ENCODE results near the gene RAB1A.
A peak's percentile ranks its signal among the peaks of the same experiment; 100 is the strongest.

Gene RAB1A

DNA sequence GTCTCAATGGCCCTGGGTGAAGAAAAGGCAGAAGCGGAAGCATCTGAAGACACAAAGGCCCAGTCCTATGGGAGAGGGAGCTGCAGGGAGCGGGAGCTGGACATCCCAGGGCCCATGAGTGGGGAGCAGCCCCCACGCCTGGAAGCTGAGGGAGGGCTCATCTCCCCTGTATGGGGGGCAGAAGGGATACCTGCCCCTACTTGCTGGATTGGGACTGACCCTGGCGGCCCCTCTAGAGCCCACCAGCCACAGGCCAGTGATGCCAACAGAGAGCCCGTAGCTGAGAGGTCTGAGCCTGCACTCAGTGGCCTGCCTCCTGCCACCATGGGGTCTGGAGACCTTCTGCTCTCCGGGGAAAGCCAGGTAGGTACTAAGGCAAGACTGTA, 60.5 kb downstream of the RAB1A start:
- Histone ChIP-seq H3K18ac (ENCODE audit: low read length) (no peak overlapping the region), H3K36me3 (ENCODE audit: control insufficient read depth, insufficient read depth, low read length) (peaks cover 3% of the 10 kb centered on the region), H3K4me1 (ENCODE audit: control insufficient read depth, low read depth, low read length) (no peaks in the 10 kb centered on the region), H2BK15ac (replicated peaks; ENCODE audit: low read depth) (no peak overlapping the region), H4K5ac (ENCODE audit: low read length) (no peak overlapping the region), H3K79me2 (ENCODE audit: control insufficient read depth, insufficient read depth, low read length) (peaks cover 5% of the 10 kb centered on the region), H2AK5ac (ENCODE audit: low read length) (no peak overlapping the region), H3K56ac (ENCODE audit: low read length) (no peak overlapping the region), H3K23ac (ENCODE audit: low read length) (no peak overlapping the region), H2BK120ac (ENCODE audit: low read depth, low read length) (no peak overlapping the region), H3K4me2 (ENCODE audit: low read length) (no peak overlapping the region), H2BK5ac (ENCODE audit: low read length) (no peak overlapping the region), H3K4ac (ENCODE audit: low read depth, low read length) (no peak overlapping the region), H3K79me1 (ENCODE audit: low read length) (peaks cover 6% of the 10 kb centered on the region), H3K4me3 (ENCODE audit: low read length) (no peak overlapping the region), H3K27me3 (ENCODE audit: insufficient read depth, low read length, poor library complexity) (no peaks in the 10 kb centered on the region), H4K8ac (ENCODE audit: low read depth, low read length) (no peak overlapping the region), H3K27ac (ENCODE audit: low read depth, low read length) (no peak overlapping the region), H3K9ac (ENCODE audit: low read length) (no peak overlapping the region)
- no CpG with 5 or more reads among the region's 6 CpGs for WGBS (ENCODE audit: extremely low coverage, insufficient coverage, low lambda C conversion rate)
- DNase-seq = no peak

DNA sequence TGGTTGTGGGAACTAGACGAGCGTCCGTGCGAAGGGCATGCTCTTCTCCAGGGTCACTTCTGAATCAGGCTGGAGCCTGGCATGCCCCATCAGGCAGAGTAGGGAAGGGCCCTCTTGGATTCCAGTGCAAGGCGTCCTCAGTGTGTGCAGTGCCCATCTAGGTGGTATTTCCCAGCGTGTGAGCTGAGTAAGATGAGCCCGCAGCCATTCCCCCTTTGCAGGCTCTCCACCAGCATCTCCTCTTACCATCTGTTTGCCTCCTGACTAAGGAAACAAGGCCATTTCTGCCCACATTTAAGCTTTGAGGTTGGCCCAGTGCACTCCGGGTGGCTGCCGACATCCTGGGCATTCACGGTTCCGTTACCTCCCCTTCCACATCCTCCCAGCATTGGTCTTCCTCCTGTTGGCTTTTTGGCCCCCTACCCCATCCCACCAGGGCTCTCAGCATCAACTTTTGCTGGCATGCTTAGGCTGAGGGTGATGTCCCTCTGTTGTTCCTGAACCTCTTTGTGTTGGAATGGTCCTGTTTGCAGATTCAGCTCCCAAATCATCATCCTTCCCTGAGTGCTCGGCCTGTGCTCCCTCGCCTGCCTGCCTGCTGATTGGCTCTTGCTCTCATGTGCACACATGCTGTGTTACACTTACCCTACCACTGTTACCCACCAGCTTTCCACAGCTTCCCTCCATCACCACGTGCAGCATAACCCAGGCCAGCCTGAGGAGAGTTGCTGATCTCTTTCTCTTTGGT, 61.9 kb downstream of the RAB1A start:
- Histone ChIP-seq H3K27ac (ENCODE audit: low read depth, low read length) (no peak overlapping the region), H3K4me3 (ENCODE audit: low read length) (no peak overlapping the region), H3K79me2 (ENCODE audit: control insufficient read depth, insufficient read depth, low read length) (peaks cover 9% of the 10 kb centered on the region), H3K4me2 (ENCODE audit: low read length) (no peak overlapping the region), H2BK120ac (ENCODE audit: low read depth, low read length) (no peak overlapping the region), H3K79me1 (ENCODE audit: low read length) (peaks cover 10% of the 10 kb centered on the region), H3K23ac (ENCODE audit: low read length) (no peak overlapping the region), H2AK5ac (ENCODE audit: low read length) (no peak overlapping the region), H2BK5ac (ENCODE audit: low read length) (no peak overlapping the region), H3K36me3 (ENCODE audit: control insufficient read depth, insufficient read depth, low read length) (peaks cover 3% of the 10 kb centered on the region), H3K27me3 (ENCODE audit: insufficient read depth, low read length, poor library complexity) (no peaks in the 10 kb centered on the region), H3K4ac (ENCODE audit: low read depth, low read length) (no peak overlapping the region), H3K56ac (ENCODE audit: low read length) (no peak overlapping the region), H4K8ac (ENCODE audit: low read depth, low read length) (no peak overlapping the region), H3K9ac (ENCODE audit: low read length) (no peak overlapping the region), H4K5ac (ENCODE audit: low read length) (no peak overlapping the region), H2BK15ac (replicated peaks; ENCODE audit: low read depth) (no peak overlapping the region), H3K4me1 (ENCODE audit: control insufficient read depth, low read depth, low read length) (no peaks in the 10 kb centered on the region), H3K18ac (ENCODE audit: low read length) (no peak overlapping the region)
- DNase-seq = no peak
- no CpG with 5 or more reads among the region's 14 CpGs for WGBS (ENCODE audit: extremely low coverage, insufficient coverage, low lambda C conversion rate)

DNA sequence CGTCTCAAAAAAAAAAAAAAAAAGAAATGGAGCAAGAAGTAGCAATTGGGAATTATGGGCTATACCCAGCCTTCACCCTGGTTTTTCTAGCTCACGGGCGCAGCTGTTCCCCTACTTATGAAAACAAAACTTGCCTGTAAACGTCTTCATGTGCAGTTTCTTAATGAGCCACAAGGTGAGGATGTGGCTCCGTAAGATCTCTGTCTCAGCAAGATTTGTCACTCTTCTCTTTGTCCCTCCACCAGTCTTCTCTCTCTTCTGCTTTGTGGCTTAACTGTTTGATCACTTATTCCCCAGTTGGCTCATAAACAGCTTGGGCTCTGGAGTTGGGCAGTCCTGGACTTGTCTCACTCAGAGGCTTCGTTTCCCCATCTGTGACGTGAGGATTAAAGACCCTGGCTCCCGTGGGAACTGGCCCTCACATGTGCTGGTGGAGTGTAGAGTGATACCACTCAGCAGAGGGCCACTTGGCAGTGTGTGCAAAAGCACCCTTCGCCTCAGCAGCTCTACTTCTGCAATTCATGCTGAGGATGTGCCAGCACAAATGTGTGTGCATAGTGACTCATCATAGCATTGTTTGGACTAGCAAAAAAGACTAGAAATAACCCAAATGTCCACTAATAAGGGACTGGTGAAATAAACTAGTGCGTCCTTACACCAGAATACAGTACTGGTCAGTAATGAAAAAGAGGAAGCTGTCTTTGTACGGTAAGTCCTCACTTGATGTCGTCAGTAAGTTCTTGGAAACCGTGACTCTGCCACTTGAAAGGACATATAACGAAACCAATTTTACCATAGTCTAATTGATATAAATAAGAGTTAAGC, 65.0 kb downstream of the RAB1A start:
- H2BK5ac ChIP-seq (ENCODE audit: low read length) = no peak overlapping the region
- H4K8ac ChIP-seq (ENCODE audit: low read depth, low read length) = no peak overlapping the region
- no peaks in the 10 kb centered on the region for H3K4me1 ChIP-seq (ENCODE audit: control insufficient read depth, low read depth, low read length)
- H3K79me2 ChIP-seq (ENCODE audit: control insufficient read depth, insufficient read depth, low read length) = peaks cover 11% of the 10 kb centered on the region
- H4K5ac ChIP-seq (ENCODE audit: low read length) = no peak overlapping the region
- no peak overlapping the region for H3K9ac ChIP-seq (ENCODE audit: low read length)
- H3K4me2 ChIP-seq (ENCODE audit: low read length) = no peak overlapping the region
- no peak overlapping the region for H2AK5ac ChIP-seq (ENCODE audit: low read length)
- H2BK15ac ChIP-seq (replicated peaks; ENCODE audit: low read depth) = no peak overlapping the region
- H3K27ac ChIP-seq (ENCODE audit: low read depth, low read length) = no peak overlapping the region
- no peak overlapping the region for H3K23ac ChIP-seq (ENCODE audit: low read length)
- no peak overlapping the region for H3K4ac ChIP-seq (ENCODE audit: low read depth, low read length)
- no peak overlapping the region for H3K18ac ChIP-seq (ENCODE audit: low read length)
- H3K56ac ChIP-seq (ENCODE audit: low read length) = no peak overlapping the region
- H3K27me3 ChIP-seq (ENCODE audit: insufficient read depth, low read length, poor library complexity) = no peaks in the 10 kb centered on the region
- no CpG with 5 or more reads among the region's 14 CpGs for WGBS (ENCODE audit: extremely low coverage, insufficient coverage, low lambda C conversion rate)
- H3K36me3 ChIP-seq (ENCODE audit: control insufficient read depth, insufficient read depth, low read length) = no peaks in the 10 kb centered on the region
- no peak overlapping the region for H2BK120ac ChIP-seq (ENCODE audit: low read depth, low read length)
- no peak overlapping the region for H3K4me3 ChIP-seq (ENCODE audit: low read length)
- peaks cover 14% of the 10 kb centered on the region for H3K79me1 ChIP-seq (ENCODE audit: low read length)
- peak; percentile 74 for DNase-seq

DNA sequence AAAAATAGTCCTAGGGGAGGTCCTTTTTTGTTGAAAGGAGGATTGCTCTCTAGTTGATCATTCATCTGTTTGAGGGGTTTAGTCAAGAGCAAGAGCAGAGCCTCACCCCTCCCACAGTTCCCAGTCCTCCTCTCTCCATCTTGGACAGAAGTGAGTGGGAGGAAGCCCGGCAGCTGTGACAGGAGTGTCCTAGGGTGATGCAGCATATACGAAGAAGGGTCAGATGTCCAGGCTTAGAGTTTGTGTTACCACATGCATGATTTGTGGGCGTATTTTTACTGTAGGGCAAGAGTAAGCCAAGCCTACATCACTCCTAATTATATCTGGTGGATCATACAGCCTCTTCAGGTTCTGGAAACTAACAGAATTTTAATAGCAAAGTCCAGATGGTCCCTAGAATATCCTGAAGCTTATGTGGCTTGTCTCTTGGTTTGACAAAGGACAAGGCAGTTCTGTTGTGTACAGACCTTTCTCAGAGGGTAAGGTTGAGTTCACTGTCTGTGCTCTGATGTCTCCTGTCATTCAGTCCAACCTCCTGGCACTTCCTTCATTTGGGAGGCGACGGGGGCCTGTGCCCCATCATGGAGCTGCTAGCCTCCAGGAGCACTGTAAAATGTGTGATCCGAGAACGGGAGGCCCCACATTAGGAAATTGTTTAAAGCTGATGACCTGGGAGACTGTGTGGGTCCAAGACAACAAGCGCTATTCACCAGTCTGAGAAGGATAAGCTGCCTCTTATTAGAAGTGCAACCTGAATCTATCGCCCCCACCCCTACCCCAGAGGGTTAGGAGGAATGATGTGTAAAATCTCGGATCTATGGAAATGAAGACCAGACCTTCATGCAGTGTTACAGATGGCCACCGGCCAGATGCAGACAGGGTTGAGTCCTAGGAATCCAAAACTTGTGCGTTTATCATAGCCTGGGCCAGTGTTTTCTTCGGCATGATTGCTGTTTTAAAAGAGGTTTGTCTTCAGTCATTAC, 66.8 kb downstream of the RAB1A start:
- Histone ChIP-seq H2BK120ac (ENCODE audit: low read depth, low read length) (no peak overlapping the region), H3K18ac (ENCODE audit: low read length) (no peak overlapping the region), H3K4me1 (ENCODE audit: control insufficient read depth, low read depth, low read length) (no peaks in the 10 kb centered on the region), H2BK5ac (ENCODE audit: low read length) (no peak overlapping the region), H2BK15ac (replicated peaks; ENCODE audit: low read depth) (no peak overlapping the region), H3K27me3 (ENCODE audit: insufficient read depth, low read length, poor library complexity) (no peaks in the 10 kb centered on the region), H3K36me3 (ENCODE audit: control insufficient read depth, insufficient read depth, low read length) (no peaks in the 10 kb centered on the region), H3K4me2 (ENCODE audit: low read length) (no peak overlapping the region), H3K56ac (ENCODE audit: low read length) (no peak overlapping the region), H3K79me2 (ENCODE audit: control insufficient read depth, insufficient read depth, low read length) (peaks cover 11% of the 10 kb centered on the region), H4K5ac (ENCODE audit: low read length) (no peak overlapping the region), H3K23ac (ENCODE audit: low read length) (no peak overlapping the region), H3K79me1 (ENCODE audit: low read length) (peaks cover 13% of the 10 kb centered on the region), H2AK5ac (ENCODE audit: low read length) (no peak overlapping the region), H3K9ac (ENCODE audit: low read length) (no peak overlapping the region), H3K4me3 (ENCODE audit: low read length) (no peak overlapping the region), H3K27ac (ENCODE audit: low read depth, low read length) (no peak overlapping the region), H4K8ac (ENCODE audit: low read depth, low read length) (no peak overlapping the region), H3K4ac (ENCODE audit: low read depth, low read length) (no peak overlapping the region)
- WGBS (ENCODE audit: extremely low coverage, insufficient coverage, low lambda C conversion rate) = no CpG with 5 or more reads among the region's 13 CpGs
- DNase-seq = no peak

DNA sequence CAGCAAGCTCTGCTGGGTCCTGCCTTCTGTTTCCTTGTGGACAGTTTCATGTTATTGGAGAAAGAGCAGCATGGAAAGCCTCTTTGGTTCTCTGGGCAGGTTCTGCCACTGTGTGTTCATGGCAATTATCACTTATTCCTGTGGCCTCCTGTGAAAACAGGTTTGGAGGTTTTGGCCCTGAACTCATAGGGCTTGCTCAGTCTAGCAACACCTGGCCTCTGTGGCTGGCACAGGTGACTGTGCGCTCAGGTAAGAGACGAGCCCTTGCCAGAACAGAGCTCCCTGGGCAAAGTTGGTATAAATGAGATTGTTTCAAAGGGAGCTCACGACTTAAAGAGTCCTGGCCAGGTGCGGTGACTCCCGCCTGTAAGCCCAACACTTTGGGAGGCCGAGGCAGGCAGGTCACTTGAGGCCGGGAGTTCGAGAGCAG, 68.0 kb downstream of the RAB1A start:
- Histone ChIP-seq H3K9ac (ENCODE audit: low read length) (no peak overlapping the region), H3K18ac (ENCODE audit: low read length) (no peak overlapping the region), H3K4ac (ENCODE audit: low read depth, low read length) (no peak overlapping the region), H4K8ac (ENCODE audit: low read depth, low read length) (no peak overlapping the region), H3K56ac (ENCODE audit: low read length) (no peak overlapping the region), H2BK120ac (ENCODE audit: low read depth, low read length) (no peak overlapping the region), H3K79me1 (ENCODE audit: low read length) (peaks cover 15% of the 10 kb centered on the region), H3K27ac (ENCODE audit: low read depth, low read length) (no peak overlapping the region), H3K79me2 (ENCODE audit: control insufficient read depth, insufficient read depth, low read length) (peaks cover 17% of the 10 kb centered on the region), H3K23ac (ENCODE audit: low read length) (no peak overlapping the region), H2AK5ac (ENCODE audit: low read length) (no peak overlapping the region), H3K27me3 (ENCODE audit: insufficient read depth, low read length, poor library complexity) (no peaks in the 10 kb centered on the region), H4K5ac (ENCODE audit: low read length) (no peak overlapping the region), H3K4me2 (ENCODE audit: low read length) (no peak overlapping the region), H3K36me3 (ENCODE audit: control insufficient read depth, insufficient read depth, low read length) (no peaks in the 10 kb centered on the region), H3K4me3 (ENCODE audit: low read length) (no peak overlapping the region), H2BK15ac (replicated peaks; ENCODE audit: low read depth) (no peak overlapping the region), H3K4me1 (ENCODE audit: control insufficient read depth, low read depth, low read length) (peaks cover 4% of the 10 kb centered on the region), H2BK5ac (ENCODE audit: low read length) (no peak overlapping the region)
- no CpG with 5 or more reads among the region's 8 CpGs for WGBS (ENCODE audit: extremely low coverage, insufficient coverage, low lambda C conversion rate)
- no peak for DNase-seq
